Stimulated activated CD8-positive, alpha-beta memory T cell treated with anti-CD3 and anti-CD28 coated beads, Interleukin-12 subunit alpha, Interleukin-12 subunit beta, amount 100 ng/mL, for 4 hours (primary cell): Measurements from ENCODE around the gene CMIP.

Experiments used
- DNase-seq: peaks from one replicate; pipeline ENCODE4 v3.0.0-alpha.2; 2020; ENCODE audit warnings: low read depth

Gene CMIP

GRCh38 chr16:81551151-81551808, 106.7 kb downstream of the CMIP start:
- no peak for DNase-seq

DNA sequence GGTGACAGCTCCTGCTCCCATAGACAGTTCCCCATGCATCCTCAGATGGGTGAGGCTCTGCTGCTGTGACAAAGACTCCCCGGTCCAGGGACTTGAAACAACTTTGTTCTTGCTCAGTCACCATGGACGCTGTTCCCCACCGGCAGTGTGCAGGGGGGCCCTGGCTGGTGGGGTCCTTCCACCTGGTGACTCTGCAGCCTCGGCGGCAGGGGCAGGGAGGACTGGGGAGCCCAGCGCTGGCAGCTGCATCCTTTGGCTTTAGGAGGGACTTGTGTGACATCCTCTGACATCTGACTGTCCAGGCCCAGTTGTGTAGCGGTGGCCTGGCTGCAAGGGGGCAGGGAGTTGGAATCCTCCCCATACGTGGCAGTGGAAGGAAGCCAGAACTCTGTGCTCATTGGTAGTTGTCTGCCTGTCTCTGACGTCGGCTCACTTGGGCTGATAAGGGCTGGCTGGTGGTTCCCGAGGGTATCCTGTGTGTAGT, 107.3 kb downstream of the CMIP start:
- DNase-seq, result no peak

DNA sequence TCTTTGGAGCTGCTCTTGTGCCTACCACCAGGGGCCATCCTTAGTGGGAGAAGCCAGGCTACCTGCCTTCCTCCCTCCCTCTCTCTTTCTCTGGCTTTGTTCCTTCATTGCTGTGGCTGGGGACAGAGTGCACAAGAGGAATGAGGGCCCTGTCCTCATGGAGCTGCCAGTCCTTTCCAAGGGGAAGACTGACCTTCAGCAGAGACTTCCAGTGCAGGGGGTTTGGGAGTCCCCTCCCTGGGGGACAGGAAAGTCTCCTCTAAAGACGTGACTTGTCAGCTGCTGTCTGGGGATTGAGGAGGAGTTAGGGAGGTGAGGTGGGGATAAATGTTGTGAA, 108.1 kb downstream of the CMIP start:
- DNase-seq, result no peak

DNA sequence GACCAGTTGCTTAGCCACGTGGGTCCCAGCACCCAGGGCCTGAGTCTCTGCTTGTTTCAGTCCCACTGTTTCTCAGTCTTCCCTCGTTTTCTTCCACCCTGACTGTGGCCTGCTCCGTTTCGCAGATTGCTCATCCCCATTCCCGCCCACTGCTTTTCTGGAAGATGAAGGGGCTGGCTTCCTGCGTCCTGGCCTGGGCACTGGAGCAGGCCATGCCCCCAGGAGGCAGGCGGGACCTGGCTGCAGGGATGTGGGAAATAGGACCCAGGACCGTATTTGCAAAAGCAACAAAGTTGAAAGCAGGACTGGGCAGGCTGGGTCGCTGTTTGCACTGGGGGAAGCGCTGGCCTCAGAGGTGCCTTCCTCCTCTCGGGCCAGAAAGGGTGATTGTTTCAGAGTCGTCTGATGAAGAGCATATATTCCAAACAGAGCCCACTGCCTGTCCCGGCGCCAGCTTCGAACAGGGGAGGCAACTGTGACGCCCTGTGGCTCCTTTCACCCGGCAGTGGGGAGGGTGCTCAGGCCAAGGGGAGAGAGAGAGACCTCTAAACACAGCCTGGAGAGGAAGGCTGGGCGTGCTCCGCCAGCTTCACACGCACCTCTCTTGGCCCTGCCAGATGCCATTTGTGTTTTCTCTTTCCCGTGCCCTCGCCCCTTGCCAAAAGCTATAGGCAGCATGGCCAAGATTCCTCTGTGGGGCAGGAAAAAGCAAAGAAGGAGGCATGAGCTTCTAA, 108.6 kb downstream of the CMIP start:
- no peak for DNase-seq

DNA sequence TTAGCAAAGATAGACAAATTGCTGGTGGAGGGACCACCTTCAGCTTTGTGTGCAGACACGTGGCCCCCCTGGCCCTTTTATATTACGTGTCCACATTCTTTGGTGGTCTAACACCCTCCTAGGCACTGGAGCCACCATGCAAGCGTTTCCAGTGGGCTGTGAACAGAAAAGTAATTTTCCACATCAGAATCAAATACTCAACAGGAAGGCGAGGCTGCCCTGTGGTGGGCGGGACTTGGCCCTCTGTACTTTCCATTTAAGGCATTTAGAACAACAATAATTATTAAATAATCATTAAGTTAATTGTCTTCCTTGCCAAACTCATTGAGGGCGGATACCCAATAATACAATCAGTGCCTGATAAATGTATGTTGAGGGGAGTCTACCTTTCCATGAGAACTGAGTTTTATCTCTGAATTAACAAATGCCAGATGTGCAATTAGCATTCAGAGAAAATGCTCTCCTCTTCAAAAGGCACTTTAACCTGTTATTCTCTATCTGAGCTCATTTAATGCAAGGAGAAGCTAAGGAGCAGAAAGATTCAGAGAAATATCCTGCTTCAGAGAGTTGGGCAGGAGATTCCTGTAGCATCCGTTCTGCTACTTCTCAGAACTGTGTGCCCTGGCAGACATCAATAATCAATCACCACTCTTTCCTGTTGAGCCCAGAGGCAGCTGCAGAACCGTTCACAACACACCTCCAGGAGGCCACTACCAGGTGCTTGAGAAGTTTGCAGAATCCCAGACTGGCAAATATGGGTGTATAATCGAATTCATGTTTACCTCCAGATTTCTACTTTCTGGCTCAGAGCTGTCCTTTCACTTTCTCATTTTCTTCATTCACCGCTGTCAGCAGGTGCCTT, 109.4 kb downstream of the CMIP start:
- no peak for DNase-seq

DNA sequence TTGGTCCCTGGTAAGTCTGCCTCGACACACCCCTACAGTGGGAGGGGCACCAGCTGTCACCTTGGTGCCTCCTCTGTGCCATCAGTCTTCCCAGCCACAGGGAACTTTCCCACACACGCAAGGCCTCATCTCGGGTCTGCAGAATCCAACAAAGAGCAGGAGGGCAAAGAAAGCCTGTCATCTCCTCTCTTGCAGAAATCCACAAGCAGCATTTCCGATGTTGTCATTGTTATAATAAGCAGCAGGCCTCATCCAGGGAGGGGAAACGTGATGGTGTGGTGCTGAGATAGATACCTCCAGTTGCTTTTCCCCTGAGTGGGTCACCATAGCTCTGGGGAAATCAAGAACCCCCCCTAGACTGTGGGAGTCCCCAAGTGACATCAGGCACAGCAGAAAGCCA, 110.4 kb downstream of the CMIP start:
- no peak for DNase-seq

DNA sequence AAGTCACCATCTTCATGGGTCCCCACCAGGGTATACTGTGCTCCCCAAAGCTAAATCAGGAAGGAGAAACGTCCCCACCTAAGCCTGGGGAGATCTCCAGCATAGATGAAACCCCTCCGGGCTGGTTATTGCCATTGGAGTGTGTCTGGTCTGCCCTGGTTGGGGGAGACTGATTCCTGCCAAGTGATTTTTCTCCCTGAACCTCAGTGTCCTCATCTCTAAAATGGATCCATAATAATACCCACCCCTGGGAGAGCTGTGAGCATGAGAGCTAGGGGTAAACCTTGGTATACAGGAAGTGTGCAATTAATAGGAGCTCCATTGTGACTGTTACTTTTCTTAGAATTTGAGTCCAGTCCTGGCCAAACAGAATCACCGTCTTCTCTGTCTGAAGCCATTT, 111.1 kb downstream of the CMIP start:
- no peak for DNase-seq

DNA sequence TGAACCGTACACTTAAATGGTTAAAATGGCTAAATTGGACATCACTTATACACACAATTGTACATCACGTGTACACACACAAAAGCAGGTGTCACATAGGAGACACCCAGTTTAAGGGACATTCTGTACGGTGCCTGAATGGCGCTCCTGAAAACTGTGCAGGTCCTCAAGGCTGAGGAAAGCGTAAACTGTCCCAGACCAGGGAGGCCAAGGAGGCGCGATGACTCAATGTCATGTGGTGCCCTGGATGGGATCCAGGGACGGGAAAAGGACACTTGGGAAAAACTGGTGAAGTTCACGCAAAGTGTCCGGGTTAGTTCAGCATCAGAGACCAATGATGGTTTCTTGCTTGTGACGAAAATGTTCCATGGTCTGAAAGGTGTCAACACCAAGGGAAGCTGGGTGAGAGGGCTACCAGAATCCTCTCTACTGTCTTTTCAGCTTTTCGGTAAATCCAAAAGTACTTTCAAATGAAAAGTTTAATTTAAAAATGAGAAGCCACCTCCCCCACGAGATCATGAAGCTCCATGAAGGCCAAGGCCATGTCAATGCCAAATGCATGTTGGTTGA, 112.2 kb downstream of the CMIP start:
- no peak for DNase-seq

- DNase-seq, result no peak
Observed at GRCh38 chr16:81558077-81558443, 113.5 kb downstream of the CMIP start.

DNA sequence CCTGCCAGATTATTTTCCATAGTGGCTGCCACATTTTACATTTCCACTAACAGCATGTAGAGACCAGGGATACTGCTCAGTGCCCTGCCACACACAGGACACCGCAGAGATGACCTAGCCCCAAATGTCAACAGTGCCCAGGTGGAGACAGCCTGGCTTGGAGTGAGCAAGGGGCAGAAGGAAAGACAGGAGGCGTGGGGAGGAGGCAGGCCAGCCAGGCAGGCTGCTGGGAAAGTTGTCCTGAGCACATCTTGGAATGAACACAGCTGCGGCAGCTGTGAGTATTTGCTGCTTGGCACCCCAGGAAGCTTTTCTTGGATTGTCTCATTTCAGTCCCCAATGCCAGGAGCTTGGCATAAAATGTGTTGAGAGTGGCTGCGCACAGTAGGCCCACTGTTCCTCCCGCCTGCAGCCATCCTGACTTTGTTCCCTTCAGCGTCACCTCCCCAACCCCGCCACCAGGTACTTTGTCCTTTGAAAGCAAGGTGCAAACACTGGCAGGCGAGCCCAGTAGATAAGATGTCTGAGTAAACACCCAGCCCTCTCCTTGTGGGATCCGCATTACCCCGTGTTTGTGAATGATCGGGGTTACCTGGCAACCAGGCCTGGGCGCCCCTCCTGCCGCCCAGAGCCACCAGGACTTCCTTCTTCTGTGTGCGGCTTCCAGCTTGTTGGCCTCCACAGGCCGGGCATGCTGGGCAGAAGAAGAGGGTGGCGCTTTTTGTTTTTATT, 114.0 kb downstream of the CMIP start:
- no peak for DNase-seq

GRCh38 chr16:81560979-81561657, 116.5 kb downstream of the CMIP start:
- DNase-seq, result no peak

- no peak for DNase-seq
Observed at GRCh38 chr16:81562174-81562849, 117.7 kb downstream of the CMIP start.

- no peak for DNase-seq
Observed at GRCh38 chr16:81562926-81563325, 118.3 kb downstream of the CMIP start.

- DNase-seq, result no peak
Observed at GRCh38 chr16:81564421-81564911, 119.9 kb downstream of the CMIP start.

DNA sequence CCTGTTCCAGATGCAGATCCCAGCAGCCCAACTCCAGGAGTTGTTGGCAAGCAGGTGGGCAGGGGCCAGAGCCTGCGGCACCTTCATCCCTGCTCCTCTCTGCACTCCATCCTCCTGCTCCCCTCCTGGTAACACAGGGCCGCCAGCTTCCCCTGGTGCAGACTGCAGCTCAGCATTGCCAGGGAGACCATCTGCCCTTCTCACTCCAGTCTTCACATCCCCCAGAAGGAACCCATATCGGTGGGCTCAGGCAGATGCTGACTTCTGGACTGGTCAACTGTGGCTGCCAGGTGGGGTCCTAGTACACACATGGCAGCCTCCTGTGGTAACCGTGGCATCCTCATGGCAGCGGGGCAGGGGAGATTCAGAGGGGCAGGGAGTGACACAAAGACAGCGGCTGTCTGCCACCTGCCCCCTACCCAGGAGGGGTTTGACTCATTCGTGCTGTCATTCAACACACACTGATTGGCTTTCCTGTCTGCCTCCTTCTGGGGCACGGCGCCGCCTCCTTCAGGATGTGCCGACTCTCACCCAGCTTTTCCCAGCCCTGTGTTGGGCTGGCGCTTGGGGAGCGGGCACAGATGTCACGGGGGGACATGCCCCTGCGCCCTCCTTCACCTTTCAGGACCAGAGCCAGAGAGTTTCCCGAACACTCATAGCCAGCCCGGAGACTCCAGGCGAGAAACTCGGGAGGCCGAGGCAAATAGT, 120.9 kb downstream of the CMIP start:
- no peak for DNase-seq

DNA sequence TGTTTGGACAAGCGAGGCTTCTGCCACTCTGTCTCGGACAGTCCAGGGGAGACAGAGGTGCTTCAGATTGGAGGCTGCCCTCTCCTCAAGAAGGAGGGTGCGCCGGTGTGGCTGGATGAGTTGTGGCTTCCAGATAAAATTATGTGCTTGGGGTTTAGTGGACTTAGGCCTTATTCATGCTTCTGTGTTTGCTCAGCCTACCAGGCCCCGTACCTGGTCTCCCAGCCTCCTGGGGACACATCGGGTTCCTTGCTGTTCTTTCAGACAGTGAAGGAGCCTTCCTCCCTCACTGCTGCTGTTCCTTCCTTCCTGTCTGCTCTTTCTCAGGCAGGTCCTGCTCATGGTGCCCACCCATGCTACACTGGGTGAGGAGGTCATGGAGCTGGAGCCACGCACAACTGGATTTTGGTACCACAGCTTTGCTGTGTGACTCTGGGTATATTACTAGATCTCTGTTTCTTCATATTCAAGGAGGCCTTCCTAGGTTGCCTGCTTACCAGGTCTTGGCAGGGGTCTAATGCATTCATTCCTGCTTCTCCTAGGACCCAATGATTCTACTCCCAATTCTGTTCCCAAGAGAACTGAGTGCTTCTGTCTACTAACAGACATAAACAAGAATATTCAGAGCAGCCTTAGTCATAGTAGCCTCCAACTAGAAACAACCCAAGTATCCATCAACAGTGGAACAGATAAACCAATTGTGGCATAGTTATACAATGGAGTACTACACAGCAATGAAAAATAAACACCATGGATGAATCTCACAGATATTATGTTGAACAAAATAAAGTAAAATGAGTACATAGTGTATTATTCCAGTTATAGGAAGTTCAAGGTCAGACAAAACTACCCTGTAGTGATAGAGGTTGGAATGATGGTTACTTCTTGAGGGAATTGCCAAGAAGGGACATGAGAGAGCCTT, 121.7 kb downstream of the CMIP start:
- DNase-seq, result no peak

DNA sequence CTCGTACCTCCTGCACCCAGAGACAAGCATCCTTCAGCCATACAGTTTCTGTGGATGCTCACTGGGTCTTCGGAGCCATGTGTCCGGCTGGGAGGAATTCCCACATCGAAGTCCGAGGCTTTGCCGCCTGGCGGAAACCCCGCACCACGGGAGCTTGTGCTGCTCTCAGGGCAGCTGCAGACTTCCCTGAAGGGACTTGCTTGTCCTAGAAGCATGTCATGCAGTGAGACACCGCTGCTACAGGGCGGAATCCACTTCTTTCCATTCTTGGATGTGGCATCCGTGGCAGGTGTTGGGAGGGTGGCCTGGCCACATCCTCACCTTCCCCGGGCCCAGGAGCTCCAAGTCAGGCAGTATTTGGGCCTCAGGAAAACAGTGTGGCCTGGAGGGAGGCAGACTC, 122.5 kb downstream of the CMIP start:
- no peak for DNase-seq

DNA sequence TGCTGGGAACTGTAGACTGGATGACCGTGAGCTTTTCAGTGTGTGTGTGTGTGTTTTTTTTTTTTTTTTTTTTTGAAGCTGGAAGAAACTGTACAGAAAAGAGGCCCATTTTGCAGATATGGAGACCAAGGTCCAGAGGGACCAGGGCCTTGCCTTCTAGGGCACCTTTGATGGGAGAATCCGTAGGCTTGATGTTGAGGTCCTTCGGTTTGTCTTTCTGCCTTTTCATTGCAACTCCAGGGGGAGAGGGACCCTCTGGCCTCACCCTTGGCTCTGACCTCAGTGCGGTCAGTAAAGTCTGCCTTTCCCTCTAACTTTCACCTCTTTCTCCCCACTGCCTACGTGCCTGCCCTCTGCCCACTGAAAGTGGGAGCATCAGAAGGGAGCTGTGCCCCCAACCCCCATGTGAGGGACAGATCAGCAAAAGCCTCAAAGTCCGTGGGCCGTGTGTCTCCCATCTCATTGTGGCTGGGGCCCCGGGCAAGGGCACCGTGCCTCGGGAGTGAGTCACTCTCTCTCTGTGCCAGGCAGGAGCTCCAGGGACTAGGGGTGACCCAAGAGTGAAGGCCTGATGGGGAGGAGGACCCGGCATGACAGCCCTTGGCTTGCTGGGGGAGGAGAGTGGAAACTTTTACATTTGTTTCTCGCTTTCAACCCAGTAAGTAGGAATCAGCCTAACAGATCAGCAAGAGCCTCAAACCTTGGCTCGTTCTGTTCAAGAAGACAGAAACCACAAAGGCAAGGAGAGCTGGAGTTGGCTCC, 123.6 kb downstream of the CMIP start:
- DNase-seq, result no peak
